Kidney (tissue), 14 donors: ENCODE results near the gene IL3RA. TPM values are rescaled to one million over a fixed set of nuclear protein-coding genes. Genes with fewer than 3 reads are reported as not detected.
A peak's percentile ranks its signal among the peaks of the same experiment; 100 is the strongest.
"Not testable (repeated sequence)": the region's sequence is repeated elsewhere in the genome, so short reads cannot be mapped to it uniquely, and the experiment has no call there.

Experiments
- DNase-seq, 5 donors: peaks; one replicate each; pipeline ENCODE4 v3.0.0-alpha.2; 2013 to 2020
- FAIRE-seq: peaks from 2 replicates; lab custom pipeline; 2012; peaks lifted over from hg19 to GRCh38; lab: Jason Lieb, UNC
- H3K27ac ChIP-seq, 2 donors: one replicate each; pipeline ENCODE4 v1.7.0; 2013; ENCODE audit warnings: low read depth in 2 of 2, low read length in 2 of 2, inconsistent platforms in 1 of 2
- H3K27me3 ChIP-seq: one replicate; pipeline ENCODE4 v1.7.1; 2013; ENCODE audit warnings: low read length, inconsistent platforms; ENCODE audit not compliant: control insufficient read depth, insufficient read depth
- H3K36me3 ChIP-seq, 3 donors: one replicate each; pipeline versions ENCODE4 v1.7.0 to v1.7.1; 2013; ENCODE audit warnings: low read length in 3 of 3, control low read depth in 1 of 3, inconsistent platforms in 1 of 3; ENCODE audit not compliant: insufficient read depth in 3 of 3, control insufficient read depth in 2 of 3
- H3K4me1 ChIP-seq, 3 donors: one replicate each; pipeline versions ENCODE4 v1.7.0 to v1.7.1; 2013; ENCODE audit warnings: low read length in 3 of 3, inconsistent platforms in 1 of 3, low read depth in 1 of 3; ENCODE audit not compliant: control insufficient read depth in 2 of 3, insufficient read depth in 2 of 3
- H3K4me3 ChIP-seq, 3 donors: one replicate each; pipeline versions ENCODE4 v1.7.0 to v1.8.1; 2013; ENCODE audit warnings: low read length in 3 of 3, control low read depth in 1 of 3, inconsistent platforms in 1 of 3
- H3K9ac ChIP-seq, 3 donors: one replicate each; pipeline versions ENCODE4 v1.7.0 to v1.7.1; 2013; ENCODE audit warnings: low read length in 3 of 3, control low read depth in 1 of 3, inconsistent platforms in 1 of 3
- H3K9me3 ChIP-seq, 3 donors: one replicate each; pipeline versions ENCODE4 v1.7.0 to v1.7.1; 2013; ENCODE audit warnings: low read length in 3 of 3, control low read depth in 1 of 3, inconsistent platforms in 1 of 3; ENCODE audit not compliant: control insufficient read depth in 2 of 3, insufficient read depth in 1 of 3
- intact Hi-C: fragments of 100-400 bp; cut with DNase I; formaldehyde crosslinking; loops from one replicate; pipeline ENCODE4 v1.11.1; 2022
- microRNA-seq: library from miRNA; unstranded; fragments of <30 nt; microRNA quantifications from one replicate; pipeline ENCODE4 v1.2.0, GENCODE V29; 2020
- polyA plus RNA-seq: library from polyadenylated mRNA; stranded (reverse); fragments of 350-450 nt; fragmentation: Illumina TruSeq; extraction: RNeasy Lipid Tissue Mini Kit (QIAGEN cat#74804); gene quantifications from one replicate; pipeline ENCODE4 v1.2.3, GENCODE V29; 2014; ENCODE audit warnings: low read depth, low replicate concordance; ENCODE audit not compliant: insufficient read depth
- total RNA-seq: library from RNA; stranded (reverse); fragmentation: NEBNext Ultra II Directional; extraction: Animal tissue kit (Norgen Biotek cat#: 25700); gene quantifications from one replicate; pipeline ENCODE4 v1.2.1, GENCODE V29; 2021
- TF ChIP-seq, protein P1 (sequence below): IDR thresholded peaks from 3 replicates; pipeline ENCODE4 v1.5.1; 2012; ENCODE audit warnings: mild to moderate bottlenecking, moderate library complexity, borderline replicate concordance; ENCODE audit not compliant: insufficient read depth; ENCODE audit errors: extremely low read depth
- donor health status: control.
- donor health status: control.
- donor health status: control.
- donor health status: control.
- donor health status: control.
- donor health status: DM: yes; HTN: yes; CAD: no.
- donor health status: Normal renal cell carcinoma (clear cell type).

IL3RA gene
- total and polyA plus RNA-seq, 2 donors from 2014 or later, result 4.6 to 10.2 TPM

DNA sequence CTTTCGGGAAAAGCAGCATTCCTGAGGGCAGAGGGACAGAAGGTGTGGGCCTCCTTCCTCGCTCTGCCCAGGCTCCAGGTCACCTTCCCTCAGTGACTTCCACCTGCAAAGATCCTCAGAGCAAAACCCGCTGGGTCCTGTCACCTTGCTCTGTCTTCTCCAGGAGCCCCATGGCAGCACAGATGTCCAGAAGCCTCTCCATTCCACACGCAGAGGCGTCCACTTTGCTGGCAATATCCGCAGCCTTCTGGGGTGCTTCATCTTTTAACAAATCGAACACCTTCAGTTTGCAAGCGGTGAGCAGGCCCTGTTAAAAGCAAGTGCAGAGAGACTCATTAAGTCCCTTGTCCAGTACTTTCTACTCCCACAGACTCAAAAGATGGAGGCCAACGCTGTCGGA lies 88.8 kb downstream of the IL3RA start:
- Histone ChIP-seq H3K9me3 (peaks cover 0 to 5% (median 4%) of the 10 kb centered on the region in 3 donors), H3K27me3 (no peaks in the 10 kb centered on the region), H3K9ac (no peak overlapping the region), H3K36me3 (peaks cover 5 to 13% (median 10%) of the 10 kb centered on the region in 3 donors), H3K4me1 (no peaks in the 10 kb centered on the region), H3K4me3 (no peak overlapping the region), H3K27ac (no peak overlapping the region)
- no peak for FAIRE-seq
- TF ChIP-seq, protein P1, sequence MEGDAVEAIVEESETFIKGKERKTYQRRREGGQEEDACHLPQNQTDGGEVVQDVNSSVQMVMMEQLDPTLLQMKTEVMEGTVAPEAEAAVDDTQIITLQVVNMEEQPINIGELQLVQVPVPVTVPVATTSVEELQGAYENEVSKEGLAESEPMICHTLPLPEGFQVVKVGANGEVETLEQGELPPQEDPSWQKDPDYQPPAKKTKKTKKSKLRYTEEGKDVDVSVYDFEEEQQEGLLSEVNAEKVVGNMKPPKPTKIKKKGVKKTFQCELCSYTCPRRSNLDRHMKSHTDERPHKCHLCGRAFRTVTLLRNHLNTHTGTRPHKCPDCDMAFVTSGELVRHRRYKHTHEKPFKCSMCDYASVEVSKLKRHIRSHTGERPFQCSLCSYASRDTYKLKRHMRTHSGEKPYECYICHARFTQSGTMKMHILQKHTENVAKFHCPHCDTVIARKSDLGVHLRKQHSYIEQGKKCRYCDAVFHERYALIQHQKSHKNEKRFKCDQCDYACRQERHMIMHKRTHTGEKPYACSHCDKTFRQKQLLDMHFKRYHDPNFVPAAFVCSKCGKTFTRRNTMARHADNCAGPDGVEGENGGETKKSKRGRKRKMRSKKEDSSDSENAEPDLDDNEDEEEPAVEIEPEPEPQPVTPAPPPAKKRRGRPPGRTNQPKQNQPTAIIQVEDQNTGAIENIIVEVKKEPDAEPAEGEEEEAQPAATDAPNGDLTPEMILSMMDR, result no peak
- intact Hi-C loops, result no loop called here
- DNase-seq, result peak in 1 of 5 donors; percentile 18

GRCh38 chrX:1426321-1426720 lies 89.7 kb downstream of the IL3RA start:
- H3K9me3 ChIP-seq, H3K27me3 ChIP-seq, intact Hi-C loops, FAIRE-seq, H3K4me1 ChIP-seq, H3K4me3 ChIP-seq, H3K27ac ChIP-seq, H3K9ac ChIP-seq: not testable (repeated sequence)
- H3K36me3 ChIP-seq, result peaks cover 5 to 13% (median 9%) of the 10 kb centered on the region in 3 donors
- DNase-seq, result peak in 1 of 5 donors; percentile 52

GRCh38 chrX:1427756-1428155 lies 91.2 kb downstream of the IL3RA start:
- no peak overlapping the region for H3K4me3 ChIP-seq
- TF ChIP-seq, protein P1, result no peak
- H3K4me1 ChIP-seq, result no peaks in the 10 kb centered on the region
- no peak overlapping the region for H3K27ac ChIP-seq
- FAIRE-seq, result no peak
- no peak overlapping the region for H3K9ac ChIP-seq
- H3K9me3 ChIP-seq, result peaks cover 0 to 2% (median 0%) of the 10 kb centered on the region in 3 donors
- H3K36me3 ChIP-seq, result peaks cover 2 to 13% (median 5%) of the 10 kb centered on the region in 3 donors
- intact Hi-C loops, result no loop called here
- no peaks in the 10 kb centered on the region for H3K27me3 ChIP-seq
- DNase-seq, result peak in 1 of 5 donors; percentile 80

DNA sequence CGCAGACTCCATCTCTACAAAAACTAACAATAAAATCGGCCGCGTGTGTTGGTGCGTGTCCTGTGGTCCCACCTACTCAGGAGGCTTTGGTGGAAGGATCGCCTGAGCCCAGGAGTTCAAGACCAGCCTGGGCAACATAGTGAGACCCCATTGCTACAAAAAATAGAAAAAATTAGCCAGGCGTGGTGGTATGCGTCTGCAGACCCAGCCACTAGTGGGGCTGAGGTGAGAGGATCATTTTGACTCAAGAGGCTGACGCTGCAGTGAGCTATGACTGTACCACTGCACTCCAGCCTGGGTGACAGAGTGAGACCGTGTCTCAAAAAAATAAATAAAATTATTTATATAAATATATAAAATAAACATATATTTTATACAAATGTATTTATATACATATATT lies 93.9 kb downstream of the IL3RA start:
- Histone ChIP-seq H3K9me3 (no peaks in the 10 kb centered on the region), H3K4me3 (no peak overlapping the region)
- FAIRE-seq, result no peak

More for the DNA sequence above, 93.9 kb downstream of the IL3RA start:
- Histone ChIP-seq H3K4me1 (no peaks in the 10 kb centered on the region), H3K36me3 (peaks cover 0 to 16% (median 4%) of the 10 kb centered on the region in 3 donors), H3K27ac (no peak overlapping the region), H3K9ac (no peak overlapping the region), H3K27me3 (no peaks in the 10 kb centered on the region)
- intact Hi-C loops, result no loop called here
- TF ChIP-seq, protein P1, result no peak
- peak in 1 of 5 donors; percentile 10 for DNase-seq

Small RNAs within 50 kb of the gene (microRNA-seq; reads per million reads assigned to microRNA genes)
- not detected for gene MIR3690

Other genes with a start within 250 kb of the IL3RA start
- gene CRLF2, start 124.1 kb upstream of the IL3RA start, total RNA-seq, result 1.6 TPM
- not detected for gene CRLF2, start 124.1 kb upstream of the IL3RA start, polyA plus RNA-seq
- 15.5 TPM for gene CSF2RA, start 68.0 kb upstream of the IL3RA start, total RNA-seq
- 1.9 TPM for gene CSF2RA, start 68.0 kb upstream of the IL3RA start, polyA plus RNA-seq
- 357 TPM for gene SLC25A6, start 55.3 kb downstream of the IL3RA start, total RNA-seq
- gene SLC25A6, start 55.3 kb downstream of the IL3RA start, polyA plus RNA-seq, result 654 TPM
- 33.3 TPM for gene ASMTL, start 116.1 kb downstream of the IL3RA start, total RNA-seq
- gene ASMTL, start 116.1 kb downstream of the IL3RA start, polyA plus RNA-seq, result 29.9 TPM
- 6.6 TPM for gene P2RY8, start 200.4 kb downstream of the IL3RA start, total RNA-seq
- 1.4 TPM for gene P2RY8, start 200.4 kb downstream of the IL3RA start, polyA plus RNA-seq